OCI-LY1 (cell line): Measurements from ENCODE around the gene PHF10.

Experiments used
- H2AFZ ChIP-seq: fragments of 200-600 bp; sonication (generic), shearing (Covaris generic); 2 replicates; pipeline ENCODE4 v1.6.0; 2014; ENCODE audit warnings: antibody characterized with exemption, mild to moderate bottlenecking, low read length
- H3F3A ChIP-seq: fragments of 200-600 bp; sonication (generic), shearing (Covaris generic); 2 replicates; pipeline ENCODE4 v1.6.0; 2014; ENCODE audit warnings: mild to moderate bottlenecking, antibody characterized with exemption, low read length, moderate library complexity; ENCODE audit not compliant: insufficient read depth
- H3K27ac ChIP-seq: fragments of 200-600 bp; sonication (generic); 2 replicates; pipeline ENCODE4 v1.5.1; 2014; ENCODE audit warnings: low read length, mixed run types, mild to moderate bottlenecking, low read depth; ENCODE audit not compliant: poor library complexity, severe bottlenecking
- H3K27me3 ChIP-seq: fragments of 200-600 bp; sonication (generic); 2 replicates; pipeline ENCODE4 v1.6.0; 2014; ENCODE audit warnings: antibody characterized with exemption, mild to moderate bottlenecking, low read length, moderate library complexity; ENCODE audit not compliant: insufficient read depth
- H3K36me3 ChIP-seq: fragments of 200-600 bp; sonication (generic); 2 replicates; pipeline ENCODE4 v1.6.1; 2014; ENCODE audit warnings: mild to moderate bottlenecking, antibody characterized with exemption, low read length, moderate library complexity, mixed read lengths; ENCODE audit not compliant: insufficient read depth
- H3K4me1 ChIP-seq: fragments of 200-600 bp; sonication (generic); 2 replicates; pipeline ENCODE4 v1.5.1; 2014; ENCODE audit warnings: mild to moderate bottlenecking, low read length, moderate library complexity; ENCODE audit not compliant: insufficient read depth, severe bottlenecking
- H3K4me2 ChIP-seq: fragments of 200-600 bp; sonication (generic), shearing (Covaris generic); 2 replicates; pipeline ENCODE4 v1.6.1; 2014; ENCODE audit warnings: low read length
- H3K4me3 ChIP-seq: fragments of 200-600 bp; sonication (generic); 2 replicates; pipeline ENCODE4 v1.5.1; 2014; ENCODE audit warnings: low read length, low read depth, mild to moderate bottlenecking, mixed read lengths; ENCODE audit not compliant: poor library complexity, severe bottlenecking
- H3K79me2 ChIP-seq: fragments of 200-600 bp; shearing (Covaris generic); 2 replicates; pipeline ENCODE4 v1.6.1; 2016; ENCODE audit warnings: mixed run types, low read length, mixed read lengths; ENCODE audit not compliant: insufficient read depth
- H3K9ac ChIP-seq: fragments of 200-600 bp; sonication (generic), shearing (Covaris generic); 2 replicates; pipeline ENCODE4 v1.6.1; 2014; ENCODE audit warnings: mild to moderate bottlenecking, low read length, mixed read lengths
- H3K9me2 ChIP-seq: fragments of 200-600 bp; sonication (generic), shearing (Covaris generic); 2 replicates; pipeline ENCODE4 v1.6.1; 2014; ENCODE audit warnings: low read depth, mild to moderate bottlenecking, low read length, mixed read lengths
- H3K9me3 ChIP-seq: fragments of 200-600 bp; shearing (Covaris generic); 2 replicates; pipeline ENCODE4 v1.6.1; 2014; ENCODE audit warnings: low read length, mixed read lengths
- H4K20me1 ChIP-seq: fragments of 200-600 bp; sonication (generic), shearing (Covaris generic); 2 replicates; pipeline ENCODE4 v1.6.0; 2016; ENCODE audit warnings: mild to moderate bottlenecking, low read length; ENCODE audit not compliant: insufficient read depth
- CTCF ChIP-seq: fragments of 200-600 bp; sonication (generic), shearing (Covaris generic); IDR thresholded peaks from 2 replicates; pipeline ENCODE4 v1.5.1; 2017; ENCODE audit warnings: mild to moderate bottlenecking, antibody characterized with exemption, low read length, moderate library complexity, mixed read lengths
- EZH2 ChIP-seq: fragments of 200-600 bp; sonication (generic), shearing (Covaris generic); IDR thresholded peaks from 2 replicates; pipeline ENCODE4 v1.8.0; 2017; ENCODE audit warnings: borderline replicate concordance, mixed run types, mild to moderate bottlenecking, antibody characterized with exemption, low read length, moderate library complexity, mixed read lengths

The PHF10 gene

GRCh38 chr6:169654598-169655391 lies 69.5 kb downstream of the PHF10 start:
- Histone ChIP-seq H4K20me1 (no peaks in the 10 kb centered on the region), H2AFZ (no peak overlapping the region), H3K4me1 (no peaks in the 10 kb centered on the region), H3K4me3 (no peak overlapping the region), H3K9me2 (no peaks in the 10 kb centered on the region), H3K79me2 (no peaks in the 10 kb centered on the region), H3K9ac (no peak overlapping the region), H3K27me3 (no peaks in the 10 kb centered on the region), H3K4me2 (no peak overlapping the region), H3F3A (no peaks in the 10 kb centered on the region), H3K27ac (no peak overlapping the region), H3K9me3 (peaks cover 2% of the 10 kb centered on the region), H3K36me3 (peaks cover 68% of the 10 kb centered on the region)
- no peak for TF ChIP-seq EZH2
- TF ChIP-seq CTCF: no peak
